ENCODE measurements around the gene SIM2.

The SIM2 gene

GRCh38 chr21:36773995-36774394, 75.1 kb downstream of the SIM2 start:
- DNase-seq, result no peak

GRCh38 chr21:36776981-36777617, 78.2 kb downstream of the SIM2 start:
- no peak for DNase-seq

- no peak for DNase-seq
Measured at GRCh38 chr21:36780861-36781260, 81.9 kb downstream of the SIM2 start.

GRCh38 chr21:36783612-36784374, 84.9 kb downstream of the SIM2 start:
- no peak for DNase-seq

GRCh38 chr21:36784947-36785346, 86.0 kb downstream of the SIM2 start:
- no peak for DNase-seq

GRCh38 chr21:36785615-36786014, 86.7 kb downstream of the SIM2 start:
- no peak for DNase-seq

- DNase-seq, result no peak
Measured at GRCh38 chr21:36786186-36786585, 87.3 kb downstream of the SIM2 start.

GRCh38 chr21:36788120-36788638, 89.3 kb downstream of the SIM2 start:
- no peak for DNase-seq

GRCh38 chr21:36790616-36791015, 91.7 kb downstream of the SIM2 start:
- DNase-seq, result no peak

- DNase-seq, result no peak
Measured at GRCh38 chr21:36791180-36791579, 92.3 kb downstream of the SIM2 start.

- DNase-seq, result no peak
Measured at GRCh38 chr21:36791695-36792470, 93.0 kb downstream of the SIM2 start.

GRCh38 chr21:36792505-36792967, 93.6 kb downstream of the SIM2 start:
- no peak for DNase-seq

- no peak for DNase-seq
Measured at GRCh38 chr21:36796070-36796469, 97.2 kb downstream of the SIM2 start.

GRCh38 chr21:36798491-36798890, 99.6 kb downstream of the SIM2 start:
- no peak for DNase-seq

All from activated naive CD4-positive, alpha-beta T cell treated with anti-CD3 and anti-CD28 coated beads, Interleukin-2, amount 50 U/mL, for 16 hours (primary cell).